Measurements from ENCODE around the gene GFOD2.
"Not testable (repeated sequence)": the region's sequence is repeated elsewhere in the genome, so short reads cannot be mapped to it uniquely, and the experiment has no call there.

The GFOD2 gene

GRCh38 chr16:67699265-67699664 is 19.9 kb downstream of the GFOD2 start:
- no peak for DNase-seq

GRCh38 chr16:67697422-67698185 is 21.5 kb downstream of the GFOD2 start:
- no peak for DNase-seq

- no peak for DNase-seq
These were observed 24.5 kb downstream of the GFOD2 start for GRCh38 chr16:67694611-67695010.

GRCh38 chr16:67693517-67694285 is 25.4 kb downstream of the GFOD2 start:
- not testable (repeated sequence) for DNase-seq

- no peak for DNase-seq
These were observed 33.6 kb downstream of the GFOD2 start for GRCh38 chr16:67685388-67686112.

- DNase-seq: no peak
These were observed 35.3 kb downstream of the GFOD2 start for GRCh38 chr16:67683767-67684166.

- no peak for DNase-seq
These were observed 38.9 kb downstream of the GFOD2 start for GRCh38 chr16:67679935-67680897.

GRCh38 chr16:67678354-67679023 is 40.6 kb downstream of the GFOD2 start:
- DNase-seq: no peak

GRCh38 chr16:67677712-67678111 is 41.4 kb downstream of the GFOD2 start:
- no peak for DNase-seq

GRCh38 chr16:67676939-67677338 is 42.2 kb downstream of the GFOD2 start:
- DNase-seq: no peak

- no peak for DNase-seq
These were observed 42.6 kb downstream of the GFOD2 start for GRCh38 chr16:67676516-67676915.

GRCh38 chr16:67675999-67676398 is 43.1 kb downstream of the GFOD2 start:
- DNase-seq: no peak

GRCh38 chr16:67675579-67675935 is 43.6 kb downstream of the GFOD2 start:
- DNase-seq: no peak

- DNase-seq: no peak
These were observed 44.1 kb downstream of the GFOD2 start for GRCh38 chr16:67674851-67675578.

GRCh38 chr16:67673712-67674580 is 45.2 kb downstream of the GFOD2 start:
- peak; percentile 42 for DNase-seq

- peak; percentile 46 for DNase-seq
These were observed 46.1 kb downstream of the GFOD2 start for GRCh38 chr16:67672739-67673662.

- no peak for DNase-seq
These were observed 46.8 kb downstream of the GFOD2 start for GRCh38 chr16:67672306-67672705.

GRCh38 chr16:67669499-67670101 is 49.5 kb downstream of the GFOD2 start:
- DNase-seq: no peak

Data from NCI-H1092 (cell line).